HepG2 (cell line): ENCODE measurements around the gene ETV6. TPM values are rescaled to one million over a fixed set of nuclear protein-coding genes. Genes with fewer than 3 reads are reported as not detected.
A peak's percentile ranks its signal among the peaks of the same experiment; 100 is the strongest.

ENCODE experiments used
- ELF4 ChIP-seq: sonication (generic); formaldehyde crosslinking; IDR thresholded peaks from 2 replicates; pipeline ENCODE4 v1.5.0; 2020; ENCODE audit warnings: missing genetic modification reagents, mild to moderate bottlenecking, moderate library complexity, borderline replicate concordance
- FOXA1 ChIP-seq, 2 experiments: fragments of 450-650 bp in 1 of 2; sonication (generic) in 1 of 2; formaldehyde crosslinking in 1 of 2; IDR thresholded peaks; 2 replicates each; pipeline versions ENCODE4 v1.4.0 to v1.6.1; 2016 to 2020; ENCODE audit warnings: missing genetic modification reagents in 1 of 2
- FOXC1 ChIP-seq: sonication (generic); formaldehyde crosslinking; IDR thresholded peaks from 2 replicates; pipeline ENCODE4 v1.8.0; 2022; ENCODE audit warnings: mild to moderate bottlenecking, missing genetic modification reagents, borderline replicate concordance
- GMEB1 ChIP-seq: sonication (generic); formaldehyde crosslinking; IDR thresholded peaks from 2 replicates; pipeline ENCODE4 v1.5.1; 2020; ENCODE audit warnings: missing genetic modification reagents, mild to moderate bottlenecking, borderline replicate concordance
- HNRNPL ChIP-seq: fragments of 200-400 bp; formaldehyde crosslinking; IDR thresholded peaks from 2 replicates; pipeline ENCODE4 v1.6.1; 2017; ENCODE audit warnings: mild to moderate bottlenecking, low read depth, low read length
- JUN ChIP-seq: sonication (generic); formaldehyde crosslinking; IDR thresholded peaks from 2 replicates; pipeline ENCODE4 v1.4.0; 2020; ENCODE audit warnings: mild to moderate bottlenecking, missing genetic modification reagents
- MLXIP ChIP-seq: sonication (generic); formaldehyde crosslinking; IDR thresholded peaks from 2 replicates; pipeline ENCODE4 v1.9.0; 2021; ENCODE audit warnings: missing genetic modification reagents, borderline replicate concordance
- MTF2 ChIP-seq: sonication (generic); formaldehyde crosslinking; IDR thresholded peaks from 2 replicates; pipeline ENCODE4 v1.5.0; 2020; ENCODE audit warnings: missing genetic modification reagents, borderline replicate concordance
- SP140L ChIP-seq: sonication (generic); formaldehyde crosslinking; IDR thresholded peaks from 2 replicates; pipeline ENCODE4 v1.4.0; 2020; ENCODE audit warnings: missing genetic modification reagents, borderline replicate concordance
- ZNF547 ChIP-seq: sonication (generic); formaldehyde crosslinking; IDR thresholded peaks from 2 replicates; pipeline ENCODE4 v1.5.1; 2020; ENCODE audit warnings: mild to moderate bottlenecking, missing genetic modification reagents
- polyA plus RNA-seq, 8 experiments: library from polyadenylated mRNA; depleted of rRNA in 3 of 8; stranded (reverse) in 7 of 8; unstranded in 1 of 8; fragments of >200 nt; fragmentation: Illumina TruSeq in 4 of 8; extraction: Trizol in 4 of 8; gene quantifications; 2 replicates each; pipeline versions ENCODE4 v1.2.1 to v1.2.3, GENCODE V29; 2011 to 2016; ENCODE audit warnings: low read depth in 4 of 8, missing spikeins in 1 of 8, mixed read lengths in 1 of 8; ENCODE audit not compliant: insufficient read depth in 1 of 8
- total RNA-seq, 5 experiments: library from RNA; depleted of rRNA; stranded (reverse); fragments of >200 nt; fragmentation: Illumina TruSeq; extraction: Trizol; gene quantifications; 2 replicates each; pipeline ENCODE4 v1.2.3, GENCODE V29; 2016; ENCODE audit warnings: low read depth in 1 of 5
- TF ChIP-seq, protein P1 (sequence below): sonication (generic); formaldehyde crosslinking; IDR thresholded peaks from 2 replicates; pipeline ENCODE4 v1.5.0; 2020; ENCODE audit warnings: mild to moderate bottlenecking, missing genetic modification reagents, moderate library complexity

Gene ETV6
- total and polyA plus RNA-seq, 2 of the 13 experiments (the other 11 are each of a cell fraction or from before 2014, with no cell fraction given), result 2.2 to 3.0 TPM

- TF ChIP-seq GMEB1 (CRISPR knock-in tag) (no peak), HNRNPL (no peak), MTF2 (CRISPR knock-in tag) (no peak), ELF4 (CRISPR knock-in tag) (no peak), JUN (CRISPR knock-in tag) (no peak), SP140L (CRISPR knock-in tag) (no peak), ZNF547 (CRISPR knock-in tag) (no peak), MLXIP (CRISPR knock-in tag) (no peak), FOXA1 (IDR thresholded peaks at IDR 0.05) (no peak), FOXA1 (CRISPR knock-in tag; IDR thresholded peaks at IDR 0.05) (no peak), FOXC1 (CRISPR knock-in tag) (no peak)
- TF ChIP-seq, protein P1, sequence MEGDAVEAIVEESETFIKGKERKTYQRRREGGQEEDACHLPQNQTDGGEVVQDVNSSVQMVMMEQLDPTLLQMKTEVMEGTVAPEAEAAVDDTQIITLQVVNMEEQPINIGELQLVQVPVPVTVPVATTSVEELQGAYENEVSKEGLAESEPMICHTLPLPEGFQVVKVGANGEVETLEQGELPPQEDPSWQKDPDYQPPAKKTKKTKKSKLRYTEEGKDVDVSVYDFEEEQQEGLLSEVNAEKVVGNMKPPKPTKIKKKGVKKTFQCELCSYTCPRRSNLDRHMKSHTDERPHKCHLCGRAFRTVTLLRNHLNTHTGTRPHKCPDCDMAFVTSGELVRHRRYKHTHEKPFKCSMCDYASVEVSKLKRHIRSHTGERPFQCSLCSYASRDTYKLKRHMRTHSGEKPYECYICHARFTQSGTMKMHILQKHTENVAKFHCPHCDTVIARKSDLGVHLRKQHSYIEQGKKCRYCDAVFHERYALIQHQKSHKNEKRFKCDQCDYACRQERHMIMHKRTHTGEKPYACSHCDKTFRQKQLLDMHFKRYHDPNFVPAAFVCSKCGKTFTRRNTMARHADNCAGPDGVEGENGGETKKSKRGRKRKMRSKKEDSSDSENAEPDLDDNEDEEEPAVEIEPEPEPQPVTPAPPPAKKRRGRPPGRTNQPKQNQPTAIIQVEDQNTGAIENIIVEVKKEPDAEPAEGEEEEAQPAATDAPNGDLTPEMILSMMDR (CRISPR knock-in tag), result peak; percentile 78
Measured at GRCh38 chr12:11621797-11622423, 27.6 kb upstream of the ETV6 start (continued).
